ENCODE measurements around the gene TRIP11. TPM values are rescaled to one million over a fixed set of nuclear protein-coding genes. Genes with fewer than 3 reads are reported as not detected.

Gene TRIP11
- total RNA-seq, 1 experiment from 2014 or later = 65.8 TPM

GRCh38 chr14:92010644-92011043 is 29.2 kb downstream of the TRIP11 start:
- Mint-ChIP-seq H3K27me3 (ENCODE audit: insufficient read depth, unreplicated experiment) (no peaks in the 10 kb centered on the region), H3K36me3 (ENCODE audit: insufficient read depth, unreplicated experiment) (peaks cover 75% of the 10 kb centered on the region), H3K4me3 (ENCODE audit: unreplicated experiment) (no peak overlapping the region), H3K27ac (ENCODE audit: low read depth, unreplicated experiment) (no peak overlapping the region), H3K4me1 (ENCODE audit: insufficient read depth, unreplicated experiment) (no peaks in the 10 kb centered on the region), H3K9me3 (ENCODE audit: unreplicated experiment) (no peaks in the 10 kb centered on the region)
- ChIA-PET CTCF (interaction anchor here (0.7 to 1.1 kb wide), 2 partner anchors 14 to 676 kb away, joined by 3 to 7 read pairs; no protein-coding TSS in a partner anchor), POLR2A (no interaction called here)
- DNase-seq (ENCODE audit: unreplicated experiment) = no peak
- intact Hi-C loops (cut with micrococcal nuclease) = no loop called here
- BruUV-seq (replicated peaks) = no TSS peak
- no peak for TF ChIP-seq CTCF (IDR thresholded peaks at IDR 0.05; ENCODE audit: unreplicated experiment)

- peaks cover 75% of the 10 kb centered on the region for H3K36me3 Mint-ChIP-seq (ENCODE audit: insufficient read depth, unreplicated experiment)
Measured at GRCh38 chr14:92009604-92010003, 30.3 kb downstream of the TRIP11 start.

GRCh38 chr14:92005019-92005418 is 34.8 kb downstream of the TRIP11 start:
- no peak for DNase-seq (ENCODE audit: unreplicated experiment)
- ChIA-PET CTCF (interaction anchor here (0.6 kb wide), 1 partner anchor 27 kb away, joined by 5 read pairs; no protein-coding TSS in a partner anchor), POLR2A (interaction anchor here (0.7 to 1.6 kb wide), 4 partner anchors 8 to 62 kb away, joined by 3 to 4 read pairs (median 4); no protein-coding TSS in a partner anchor)
- H3K27me3 Mint-ChIP-seq (ENCODE audit: insufficient read depth, unreplicated experiment) = no peaks in the 10 kb centered on the region
- H3K4me1 Mint-ChIP-seq (ENCODE audit: insufficient read depth, unreplicated experiment) = peaks cover 11% of the 10 kb centered on the region
- TF ChIP-seq CTCF (IDR thresholded peaks at IDR 0.05; ENCODE audit: unreplicated experiment) = no peak
- peaks cover 61% of the 10 kb centered on the region for H3K36me3 Mint-ChIP-seq (ENCODE audit: insufficient read depth, unreplicated experiment)
- intact Hi-C loops (cut with micrococcal nuclease) = no loop called here
- H3K27ac Mint-ChIP-seq (ENCODE audit: low read depth, unreplicated experiment) = no peak overlapping the region
- no peak overlapping the region for H3K4me3 Mint-ChIP-seq (ENCODE audit: unreplicated experiment)
- no peaks in the 10 kb centered on the region for H3K9me3 Mint-ChIP-seq (ENCODE audit: unreplicated experiment)
- TSS peak; percentile 26 for BruUV-seq (replicated peaks)

More at GRCh38 chr14:92009604-92010003, 30.3 kb downstream of the TRIP11 start:
- Mint-ChIP-seq H3K27me3 (ENCODE audit: insufficient read depth, unreplicated experiment) (no peaks in the 10 kb centered on the region), H3K4me3 (ENCODE audit: unreplicated experiment) (no peak overlapping the region), H3K27ac (ENCODE audit: low read depth, unreplicated experiment) (no peak overlapping the region), H3K9me3 (ENCODE audit: unreplicated experiment) (no peaks in the 10 kb centered on the region), H3K4me1 (ENCODE audit: insufficient read depth, unreplicated experiment) (no peaks in the 10 kb centered on the region)
- CTCF ChIA-PET = interaction anchor here (1.5 kb wide), 1 partner anchor 13 kb away, joined by 8 read pairs; no protein-coding TSS in a partner anchor
- POLR2A ChIA-PET = no interaction called here
- no peak for TF ChIP-seq CTCF (IDR thresholded peaks at IDR 0.05; ENCODE audit: unreplicated experiment)
- intact Hi-C loops (cut with micrococcal nuclease) = no loop called here
- no TSS peak for BruUV-seq (replicated peaks)
- no peak for DNase-seq (ENCODE audit: unreplicated experiment)

GRCh38 chr14:92004062-92004461 is 35.8 kb downstream of the TRIP11 start:
- Mint-ChIP-seq H3K27ac (ENCODE audit: low read depth, unreplicated experiment) (no peak overlapping the region), H3K36me3 (ENCODE audit: insufficient read depth, unreplicated experiment) (peaks cover 62% of the 10 kb centered on the region), H3K27me3 (ENCODE audit: insufficient read depth, unreplicated experiment) (no peaks in the 10 kb centered on the region), H3K4me3 (ENCODE audit: unreplicated experiment) (no peak overlapping the region), H3K9me3 (ENCODE audit: unreplicated experiment) (no peaks in the 10 kb centered on the region), H3K4me1 (ENCODE audit: insufficient read depth, unreplicated experiment) (peaks cover 11% of the 10 kb centered on the region)
- DNase-seq (ENCODE audit: unreplicated experiment) = no peak
- intact Hi-C loops (cut with micrococcal nuclease) = no loop called here
- BruUV-seq (replicated peaks) = no TSS peak
- ChIA-PET CTCF (no interaction called here), POLR2A (interaction anchor here (0.6 to 1.6 kb wide), 3 partner anchors 9 to 721 kb away, joined by 3 to 4 read pairs (median 3); no protein-coding TSS in a partner anchor)
- TF ChIP-seq CTCF (IDR thresholded peaks at IDR 0.05; ENCODE audit: unreplicated experiment) = no peak

All from MCF 10A (cell line).